ENCODE results near the gene ARHGAP4.
A peak's percentile ranks its signal among the peaks of the same experiment; 100 is the strongest.

Gene ARHGAP4

GRCh38 chrX:153883163-153883843 lies 42.8 kb downstream of the ARHGAP4 start:
- no peak for DNase-seq (ENCODE audit: low read depth in 1 of 2, low spot score in 1 of 2)

- DNase-seq (ENCODE audit: low read depth in 1 of 2, low spot score in 1 of 2), result no peak
Observed at GRCh38 chrX:153882557-153882956, 43.5 kb downstream of the ARHGAP4 start.

- no peak for DNase-seq (ENCODE audit: low read depth in 1 of 2, low spot score in 1 of 2)
Observed at GRCh38 chrX:153882086-153882498, 44.0 kb downstream of the ARHGAP4 start.

GRCh38 chrX:153881281-153881680 lies 44.8 kb downstream of the ARHGAP4 start:
- DNase-seq (ENCODE audit: low read depth in 1 of 2, low spot score in 1 of 2), result no peak

- DNase-seq (ENCODE audit: low read depth in 1 of 2, low spot score in 1 of 2), result no peak
Observed at GRCh38 chrX:153880440-153880815, 45.6 kb downstream of the ARHGAP4 start.

- DNase-seq (ENCODE audit: low read depth in 1 of 2, low spot score in 1 of 2), result no peak
Observed at GRCh38 chrX:153879741-153880439, 46.2 kb downstream of the ARHGAP4 start.

- DNase-seq (ENCODE audit: low read depth in 1 of 2, low spot score in 1 of 2), result no peak
Observed at GRCh38 chrX:153878969-153879653, 47.0 kb downstream of the ARHGAP4 start.

GRCh38 chrX:153878345-153878744 lies 47.7 kb downstream of the ARHGAP4 start:
- no peak for DNase-seq (ENCODE audit: low read depth in 1 of 2, low spot score in 1 of 2)

GRCh38 chrX:153877571-153878261 lies 48.3 kb downstream of the ARHGAP4 start:
- no peak for DNase-seq (ENCODE audit: low read depth in 1 of 2, low spot score in 1 of 2)

- DNase-seq (ENCODE audit: low read depth in 1 of 2, low spot score in 1 of 2), result no peak
Observed at GRCh38 chrX:153876112-153876491, 50.0 kb downstream of the ARHGAP4 start.

GRCh38 chrX:153875391-153876111 lies 50.5 kb downstream of the ARHGAP4 start:
- DNase-seq (ENCODE audit: low read depth in 1 of 2, low spot score in 1 of 2), result peak; percentile 40 to 54

GRCh38 chrX:153874366-153875125 lies 51.5 kb downstream of the ARHGAP4 start:
- no peak for DNase-seq (ENCODE audit: low read depth in 1 of 2, low spot score in 1 of 2)

- DNase-seq (ENCODE audit: low read depth in 1 of 2, low spot score in 1 of 2), result no peak
Observed at GRCh38 chrX:153874085-153874365, 52.0 kb downstream of the ARHGAP4 start.

GRCh38 chrX:153873282-153874084 lies 52.6 kb downstream of the ARHGAP4 start:
- DNase-seq (ENCODE audit: low read depth in 1 of 2, low spot score in 1 of 2), result no peak

GRCh38 chrX:153871946-153872878 lies 53.9 kb downstream of the ARHGAP4 start:
- no peak for DNase-seq (ENCODE audit: low read depth in 1 of 2, low spot score in 1 of 2)

GRCh38 chrX:153871451-153871850 lies 54.6 kb downstream of the ARHGAP4 start:
- DNase-seq (ENCODE audit: low read depth in 1 of 2, low spot score in 1 of 2), result no peak

GRCh38 chrX:153870791-153871360 lies 55.2 kb downstream of the ARHGAP4 start:
- DNase-seq (ENCODE audit: low read depth in 1 of 2, low spot score in 1 of 2), result no peak

GRCh38 chrX:153870288-153870690 lies 55.8 kb downstream of the ARHGAP4 start:
- no peak for DNase-seq (ENCODE audit: low read depth in 1 of 2, low spot score in 1 of 2)

All from activated CD4-positive, alpha-beta T cell treated with anti-CD3 and anti-CD28 coated beads, Interleukin-2, amount 50 U/mL, for 24 hours (primary cell).